K562 (cell line): Measurements from ENCODE around the gene AAMP. TPM values are rescaled to one million over a fixed set of nuclear protein-coding genes. Genes with fewer than 3 reads are reported as not detected.

Experiments
- ATF7 ChIP-seq: fragments of 450-650 bp; IDR thresholded peaks from 2 replicates; pipeline ENCODE4 v1.7.1; 2014; ENCODE audit warnings: mild to moderate bottlenecking, moderate library complexity
- CTCFL ChIP-seq: IDR thresholded peaks from 2 replicates; pipeline ENCODE4 v1.6.1; 2011; ENCODE audit warnings: borderline replicate concordance, low read depth, mild to moderate bottlenecking, moderate library complexity, low read length; ENCODE audit not compliant: insufficient read depth, poor library complexity, severe bottlenecking
- ELF4 ChIP-seq: fragments of 450-650 bp; formaldehyde crosslinking; IDR thresholded peaks from 2 replicates; pipeline ENCODE4 v1.4.0; 2022; ENCODE audit warnings: missing genetic modification characterization
- FIP1L1 ChIP-seq: fragments of 200-400 bp; formaldehyde crosslinking; IDR thresholded peaks from 2 replicates; pipeline ENCODE4 v1.6.1; 2018; ENCODE audit warnings: mild to moderate bottlenecking, low read depth, low read length; ENCODE audit not compliant: poor library complexity, severe bottlenecking
- HNRNPLL ChIP-seq: fragments of 200-400 bp; formaldehyde crosslinking; IDR thresholded peaks from 2 replicates; pipeline ENCODE4 v1.6.1; 2017; ENCODE audit warnings: low read length, low read depth, mild to moderate bottlenecking; ENCODE audit not compliant: poor library complexity, severe bottlenecking
- NR2C2 ChIP-seq, 2 experiments: fragments of 200-800 bp in 1 of 2; sonication (Bioruptor generic) in 1 of 2; sonication (generic) in 1 of 2; formaldehyde crosslinking in 1 of 2; IDR thresholded peaks; 2 replicates each; pipeline versions ENCODE4 v1.6.1 to v1.8.0; 2016 to 2022; ENCODE audit warnings: mild to moderate bottlenecking in 1 of 2, missing compliant biosample characterization in 1 of 2, missing genetic modification characterization in 1 of 2, missing genetic modification reagents in 1 of 2
- PCBP1 ChIP-seq: fragments of 200-400 bp; formaldehyde crosslinking; IDR thresholded peaks from 2 replicates; pipeline ENCODE4 v1.6.1; 2018; ENCODE audit warnings: mild to moderate bottlenecking, low read depth, low read length; ENCODE audit not compliant: poor library complexity, severe bottlenecking
- PHB2 ChIP-seq: fragments of 450-650 bp; IDR thresholded peaks from 2 replicates; pipeline ENCODE4 v1.6.1; 2017; ENCODE audit warnings: low read depth
- POLR2G ChIP-seq: fragments of 200-400 bp; formaldehyde crosslinking; IDR thresholded peaks from 2 replicates; pipeline ENCODE4 v1.6.1; 2017; ENCODE audit warnings: low read depth, mild to moderate bottlenecking, antibody characterized with exemption, low read length, moderate library complexity
- RFX5 ChIP-seq: IDR thresholded peaks from 2 replicates; pipeline ENCODE4 v1.6.1; 2011; ENCODE audit warnings: low read depth, mild to moderate bottlenecking, improper control_type of control experiment, low read length
- SAFB ChIP-seq: fragments of 200-400 bp; formaldehyde crosslinking; IDR thresholded peaks from 2 replicates; pipeline ENCODE4 v1.6.1; 2017; ENCODE audit warnings: low read depth, low read length, borderline replicate concordance
- TFAP4 ChIP-seq: sonication (generic); formaldehyde crosslinking; IDR thresholded peaks from 2 replicates; pipeline ENCODE4 v1.8.0; 2022; ENCODE audit warnings: missing genetic modification reagents, mild to moderate bottlenecking, moderate library complexity, borderline replicate concordance
- ZBTB11 ChIP-seq, 3 experiments: fragments of 200-800 bp in 1 of 3; fragments of 250-450 bp in 1 of 3; fragments of 450-650 bp in 1 of 3; sonication (Bioruptor Pico) in 1 of 3; sonication (Bioruptor generic) in 1 of 3; formaldehyde crosslinking in 1 of 3; IDR thresholded peaks; 2 replicates each; pipeline versions ENCODE4 v1.6.1 to v1.8.0; 2016 to 2022; ENCODE audit warnings: mild to moderate bottlenecking in 2 of 3, missing genetic modification characterization in 2 of 3, missing compliant biosample characterization in 1 of 3, moderate library complexity in 1 of 3
- ZKSCAN8 ChIP-seq: fragments of 200-800 bp; sonication (Bioruptor generic); IDR thresholded peaks from 2 replicates; pipeline ENCODE4 v1.6.1; 2016; ENCODE audit warnings: missing genetic modification characterization, missing compliant biosample characterization
- ZNF511 ChIP-seq: sonication (generic); formaldehyde crosslinking; IDR thresholded peaks from 2 replicates; pipeline ENCODE4 v1.8.0; 2022; ENCODE audit warnings: mild to moderate bottlenecking, missing genetic modification reagents
- ZNF639 ChIP-seq, 2 experiments: fragments of 200-800 bp in 1 of 2; sonication (Bioruptor generic) in 1 of 2; sonication (generic) in 1 of 2; formaldehyde crosslinking in 1 of 2; IDR thresholded peaks in 1 of 2; conservative IDR thresholded peaks in 1 of 2; 2 replicates each; pipeline versions ENCODE4 v1.5.0 to v1.6.1; 2016 to 2020; ENCODE audit warnings: missing compliant biosample characterization in 1 of 2, missing genetic modification characterization in 1 of 2, missing genetic modification reagents in 1 of 2
- polyA plus RNA-seq, 8 experiments: library from polyadenylated mRNA; depleted of rRNA in 4 of 8; stranded (reverse) in 5 of 8; unstranded in 3 of 8; fragments of >200 nt; fragmentation: Nextera tagmentation in 2 of 8; fragmentation: Illumina TruSeq in 1 of 8; extraction: Ambion mirVana in 2 of 8; extraction: Trizol in 1 of 8; gene quantifications; 2 replicates each; pipeline versions ENCODE4 v1.2.1 to v1.2.3, GENCODE V29; 2011 to 2014; ENCODE audit warnings: inconsistent platforms in 1 of 8, missing spikeins in 1 of 8
- total RNA-seq, 7 experiments: library from RNA; depleted of rRNA in 6 of 7; stranded (reverse); fragments of >200 nt in 6 of 7; fragmentation: Illumina TruSeq in 2 of 7; extraction: Trizol in 2 of 7; gene quantifications; 2 replicates each; pipeline versions ENCODE4 v1.2.1 to v1.2.3, GENCODE V29; 2011 to 2021; ENCODE audit warnings: low replicate concordance in 1 of 7

AAMP gene
- total and polyA plus RNA-seq, 9 of the 15 experiments (the other 6 are each of a cell fraction or from before 2014, with no cell fraction given), result 5.7 to 197 (median 94.1) TPM

GRCh38 chr2:218216674-218217359, 53.1 kb downstream of the AAMP start, which contains the start of gene ARPC2 (continued):
- peak in 1 of 3 experiments; percentile 84; a peak in 3 of 6 replicates for TF ChIP-seq ZBTB11 (CRISPR knock-in tag; IDR thresholded peaks at IDR 0.05)
- peak; percentile 97 for TF ChIP-seq HNRNPLL
- peak; percentile 98 for TF ChIP-seq SAFB
- TF ChIP-seq CTCFL, result no peak
- TF ChIP-seq NR2C2 (CRISPR knock-in tag; IDR thresholded peaks at IDR 0.05), result no peak
- no peak for TF ChIP-seq NR2C2 (tag; IDR thresholded peaks at IDR 0.05)
- no peak for TF ChIP-seq ZKSCAN8 (CRISPR knock-in tag)
- TF ChIP-seq ZNF639 (CRISPR knock-in tag; conservative IDR thresholded peaks at IDR 0.05 in 1 of 2, IDR thresholded peaks at IDR 0.05 in 1 of 2), result peak in 1 of 2 experiments; percentile 80; a peak in 2 of 4 replicates
- TF ChIP-seq RFX5, result no peak
- peak; percentile 48; the same call in 1 of the 2 replicates for TF ChIP-seq TFAP4 (CRISPR knock-in tag)
- peak; percentile 69 for TF ChIP-seq PCBP1
- no peak for TF ChIP-seq FIP1L1
- TF ChIP-seq POLR2G, result peak; percentile 88
- peak; percentile 35; the same call in 1 of the 2 replicates for TF ChIP-seq ZNF511
- peak; percentile 57; the same call in 1 of the 2 replicates for TF ChIP-seq ELF4 (CRISPR knock-in tag)
- peak; percentile 52 for TF ChIP-seq ATF7
- TF ChIP-seq PHB2, result no peak
